Measurements from ENCODE around the gene ADK.

DNA sequence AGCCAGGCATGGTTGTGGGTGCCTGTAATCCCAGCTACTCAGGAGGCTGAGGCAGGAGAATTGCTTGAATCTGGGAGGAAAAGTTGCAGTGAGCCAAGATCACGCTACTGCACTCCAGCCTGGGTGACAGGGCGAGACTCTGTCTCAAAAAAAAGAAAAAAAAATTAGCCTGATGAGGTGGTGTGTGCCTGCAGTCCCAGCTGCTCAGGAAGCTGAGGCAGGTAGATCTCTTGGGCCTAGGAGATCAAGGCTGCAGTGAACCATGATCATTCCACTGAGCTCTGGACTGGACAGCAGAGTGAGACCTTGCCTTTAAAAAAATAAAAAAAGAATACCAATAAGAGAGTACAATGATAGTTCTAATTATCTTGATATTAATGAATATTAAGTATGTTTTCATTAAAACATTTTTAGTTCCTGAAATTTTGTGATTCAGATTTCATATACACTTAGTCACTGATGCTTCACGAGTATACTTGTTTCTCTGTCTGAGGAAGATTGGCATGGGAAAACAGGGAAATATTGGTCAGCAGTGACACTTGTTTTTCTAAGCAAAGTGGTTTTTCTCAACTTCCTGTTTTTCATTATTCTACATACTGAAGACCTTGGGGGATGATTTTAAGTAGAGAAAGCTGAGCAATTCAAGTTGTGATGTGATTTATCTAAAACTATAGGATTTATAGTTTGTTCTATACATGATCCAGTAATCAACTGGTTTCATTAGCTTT lies 76.8 kb downstream of the ADK start:
- TF ChIP-seq, protein P1, sequence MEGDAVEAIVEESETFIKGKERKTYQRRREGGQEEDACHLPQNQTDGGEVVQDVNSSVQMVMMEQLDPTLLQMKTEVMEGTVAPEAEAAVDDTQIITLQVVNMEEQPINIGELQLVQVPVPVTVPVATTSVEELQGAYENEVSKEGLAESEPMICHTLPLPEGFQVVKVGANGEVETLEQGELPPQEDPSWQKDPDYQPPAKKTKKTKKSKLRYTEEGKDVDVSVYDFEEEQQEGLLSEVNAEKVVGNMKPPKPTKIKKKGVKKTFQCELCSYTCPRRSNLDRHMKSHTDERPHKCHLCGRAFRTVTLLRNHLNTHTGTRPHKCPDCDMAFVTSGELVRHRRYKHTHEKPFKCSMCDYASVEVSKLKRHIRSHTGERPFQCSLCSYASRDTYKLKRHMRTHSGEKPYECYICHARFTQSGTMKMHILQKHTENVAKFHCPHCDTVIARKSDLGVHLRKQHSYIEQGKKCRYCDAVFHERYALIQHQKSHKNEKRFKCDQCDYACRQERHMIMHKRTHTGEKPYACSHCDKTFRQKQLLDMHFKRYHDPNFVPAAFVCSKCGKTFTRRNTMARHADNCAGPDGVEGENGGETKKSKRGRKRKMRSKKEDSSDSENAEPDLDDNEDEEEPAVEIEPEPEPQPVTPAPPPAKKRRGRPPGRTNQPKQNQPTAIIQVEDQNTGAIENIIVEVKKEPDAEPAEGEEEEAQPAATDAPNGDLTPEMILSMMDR (conservative IDR thresholded peaks at IDR 0.05): no peak
- TF ChIP-seq ZFX (IDR thresholded peaks at IDR 0.05): no peak
